ENCODE measurements around the gene TRIP13. TPM values are rescaled to one million over a fixed set of nuclear protein-coding genes. Genes with fewer than 3 reads are reported as not detected.
A peak's percentile ranks its signal among the peaks of the same experiment; 100 is the strongest.

TRIP13 gene
- total RNA-seq, 1 experiment from 2014 or later, result 69.0 TPM

- peaks cover 33% of the 10 kb centered on the region for H3K4me1 ChIP-seq (ENCODE audit: insufficient read depth, low read length)
- 0 out of 2 replicates have a peak overlapping the region, but pooled peaks have one; percentile 50 for H2AFZ ChIP-seq (ENCODE audit: low read length)
- CTCF ChIA-PET, result no interaction called here
These were observed 65.2 kb downstream of the TRIP13 start for GRCh38 chr5:957748-958485.

DNA sequence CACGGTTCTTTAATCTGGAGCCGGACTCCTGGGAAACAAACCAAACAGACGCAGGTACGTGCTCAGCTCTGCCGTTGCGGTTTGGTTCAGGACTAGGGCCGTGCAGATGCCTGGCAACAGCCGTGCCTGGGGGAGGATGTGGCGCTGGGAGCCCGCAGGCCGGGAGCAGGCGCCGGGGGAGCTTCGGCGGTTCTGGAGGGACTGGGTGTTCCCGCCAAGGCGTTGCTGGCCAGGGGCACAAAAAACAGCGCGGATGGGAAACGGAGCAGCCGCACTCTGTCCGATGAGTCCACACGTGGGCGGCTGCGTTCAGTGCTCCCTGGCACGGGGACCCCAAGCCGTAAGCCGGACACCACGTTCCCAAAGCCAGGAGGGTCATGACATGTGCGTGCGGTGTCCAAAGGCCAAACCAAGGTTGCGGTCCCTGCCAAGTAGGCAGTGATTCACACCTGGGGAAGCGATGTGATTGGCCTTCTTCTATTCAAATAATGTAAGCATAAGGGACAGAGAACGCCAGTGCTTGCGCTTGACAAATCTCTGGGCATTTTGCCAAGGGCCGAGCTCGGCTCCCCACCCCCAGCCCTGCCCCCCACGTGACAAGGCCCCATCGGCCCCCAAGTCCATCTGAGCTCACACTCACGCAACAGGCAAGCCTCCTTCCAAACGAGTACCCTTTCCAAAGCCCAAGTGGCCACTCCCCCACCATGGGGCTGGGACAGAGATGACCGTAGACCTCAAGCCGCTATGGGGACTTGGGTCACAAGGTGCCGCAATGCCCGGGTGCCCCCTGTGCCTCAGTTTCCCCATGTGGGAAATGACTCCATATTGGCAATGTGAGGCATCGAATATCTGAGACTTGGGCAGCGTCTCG, 66.3 kb downstream of the TRIP13 start:
- Histone ChIP-seq H3K36me3 (ENCODE audit: low read depth, low read length) (no peaks in the 10 kb centered on the region), H3K4me3 (ENCODE audit: low read length) (peak overlapping the region; percentile 38; the same call in 1 of the 2 replicates), H3K9me3 (ENCODE audit: low read length) (no peaks in the 10 kb centered on the region), H3K9ac (ENCODE audit: low read length) (peak overlapping the region; percentile 48; the same call in 1 of the 2 replicates), H3K79me2 (ENCODE audit: low read length) (no peaks in the 10 kb centered on the region), H3K4me1 (ENCODE audit: insufficient read depth, low read length) (peaks cover 33% of the 10 kb centered on the region), H3F3A (ENCODE audit: low read length, unreplicated experiment) (no peaks in the 10 kb centered on the region), H3K4me2 (ENCODE audit: low read length) (peak overlapping the region; percentile 71), H3K27me3 (ENCODE audit: low read length) (peaks cover 10% of the 10 kb centered on the region; the same call in 1 of the 2 replicates), H2AFZ (ENCODE audit: low read length) (peak overlapping the region; percentile 50; the same call in 1 of the 2 replicates), H3K27ac (ENCODE audit: low read length) (peak overlapping the region; percentile 55), H4K20me1 (ENCODE audit: low read length) (no peaks in the 10 kb centered on the region), H3K9me2 (replicated peaks; ENCODE audit: low read length) (no peaks in the 10 kb centered on the region)
- BruUV-seq (replicated peaks), result no TSS peak
- DNase-seq (peak; percentile 87), ATAC-seq (peak; percentile 87)
- ChIA-PET CTCF (no interaction called here), POLR2A (ENCODE audit: unreplicated experiment) (no interaction called here)
- TF ChIP-seq, protein P1, sequence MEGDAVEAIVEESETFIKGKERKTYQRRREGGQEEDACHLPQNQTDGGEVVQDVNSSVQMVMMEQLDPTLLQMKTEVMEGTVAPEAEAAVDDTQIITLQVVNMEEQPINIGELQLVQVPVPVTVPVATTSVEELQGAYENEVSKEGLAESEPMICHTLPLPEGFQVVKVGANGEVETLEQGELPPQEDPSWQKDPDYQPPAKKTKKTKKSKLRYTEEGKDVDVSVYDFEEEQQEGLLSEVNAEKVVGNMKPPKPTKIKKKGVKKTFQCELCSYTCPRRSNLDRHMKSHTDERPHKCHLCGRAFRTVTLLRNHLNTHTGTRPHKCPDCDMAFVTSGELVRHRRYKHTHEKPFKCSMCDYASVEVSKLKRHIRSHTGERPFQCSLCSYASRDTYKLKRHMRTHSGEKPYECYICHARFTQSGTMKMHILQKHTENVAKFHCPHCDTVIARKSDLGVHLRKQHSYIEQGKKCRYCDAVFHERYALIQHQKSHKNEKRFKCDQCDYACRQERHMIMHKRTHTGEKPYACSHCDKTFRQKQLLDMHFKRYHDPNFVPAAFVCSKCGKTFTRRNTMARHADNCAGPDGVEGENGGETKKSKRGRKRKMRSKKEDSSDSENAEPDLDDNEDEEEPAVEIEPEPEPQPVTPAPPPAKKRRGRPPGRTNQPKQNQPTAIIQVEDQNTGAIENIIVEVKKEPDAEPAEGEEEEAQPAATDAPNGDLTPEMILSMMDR (conservative IDR thresholded peaks at IDR 0.05; ENCODE audit: low read depth, low read length), result no peak
- peak; percentile 99 for TF ChIP-seq EZH2phosphoT487 (IDR thresholded peaks at IDR 0.05; ENCODE audit: borderline replicate concordance, low read length)
- TF ChIP-seq EZH2 (IDR thresholded peaks at IDR 0.05; ENCODE audit: low read length, unreplicated experiment), result no peak
- intact Hi-C loops (cut with micrococcal nuclease), result no loop called here

More at GRCh38 chr5:957748-958485, 65.2 kb downstream of the TRIP13 start:
- DNase-seq, result peak; percentile 15
- Histone ChIP-seq H4K20me1 (ENCODE audit: low read length) (no peaks in the 10 kb centered on the region), H3K36me3 (ENCODE audit: low read depth, low read length) (no peaks in the 10 kb centered on the region), H3K9me2 (replicated peaks; ENCODE audit: low read length) (no peaks in the 10 kb centered on the region), H3K9me3 (ENCODE audit: low read length) (no peaks in the 10 kb centered on the region), H3K4me3 (ENCODE audit: low read length) (peak overlapping the region; percentile 38; the same call in 1 of the 2 replicates), H3K27ac (ENCODE audit: low read length) (peak overlapping the region; percentile 55), H3K9ac (ENCODE audit: low read length) (peak overlapping the region; percentile 48), H3K4me2 (ENCODE audit: low read length) (peak overlapping the region; percentile 71), H3K79me2 (ENCODE audit: low read length) (no peaks in the 10 kb centered on the region), H3K27me3 (ENCODE audit: low read length) (peaks cover 10% of the 10 kb centered on the region; the same call in 1 of the 2 replicates), H3F3A (ENCODE audit: low read length, unreplicated experiment) (no peaks in the 10 kb centered on the region)
- intact Hi-C loops (cut with micrococcal nuclease), result no loop called here
- BruUV-seq (replicated peaks), result no TSS peak
- ATAC-seq, result no peak
- POLR2A ChIA-PET (ENCODE audit: unreplicated experiment), result no interaction called here
- TF ChIP-seq, protein P1 (conservative IDR thresholded peaks at IDR 0.05; ENCODE audit: low read depth, low read length), result no peak

Measured in PC-3 (cell line).